SIG-M5 treated with dmso at 0.1 percent for 504 hours (cell line): Measurements from ENCODE around the gene TFB1M.
"Not testable (repeated sequence)": the region's sequence is repeated elsewhere in the genome, so short reads cannot be mapped to it uniquely, and the experiment has no call there.

Experiments
- DNase-seq: peaks from one replicate; lab custom pipeline; 2025; ENCODE audit not compliant: unreplicated experiment; lab: John Stamatoyannopoulos, UW

TFB1M gene

GRCh38 chr6:155314092-155314772 lies at the start of gene TFB1M:
Gene TFB1M, minus strand, starts transcription at chr6:155314484. Its CDS starts 56 bp downstream, at chr6:155314428.
- peak; percentile 99 for DNase-seq

- DNase-seq = not testable (repeated sequence)
These were observed 49.7 kb upstream of the TFB1M start for GRCh38 chr6:155364021-155364420.

DNA sequence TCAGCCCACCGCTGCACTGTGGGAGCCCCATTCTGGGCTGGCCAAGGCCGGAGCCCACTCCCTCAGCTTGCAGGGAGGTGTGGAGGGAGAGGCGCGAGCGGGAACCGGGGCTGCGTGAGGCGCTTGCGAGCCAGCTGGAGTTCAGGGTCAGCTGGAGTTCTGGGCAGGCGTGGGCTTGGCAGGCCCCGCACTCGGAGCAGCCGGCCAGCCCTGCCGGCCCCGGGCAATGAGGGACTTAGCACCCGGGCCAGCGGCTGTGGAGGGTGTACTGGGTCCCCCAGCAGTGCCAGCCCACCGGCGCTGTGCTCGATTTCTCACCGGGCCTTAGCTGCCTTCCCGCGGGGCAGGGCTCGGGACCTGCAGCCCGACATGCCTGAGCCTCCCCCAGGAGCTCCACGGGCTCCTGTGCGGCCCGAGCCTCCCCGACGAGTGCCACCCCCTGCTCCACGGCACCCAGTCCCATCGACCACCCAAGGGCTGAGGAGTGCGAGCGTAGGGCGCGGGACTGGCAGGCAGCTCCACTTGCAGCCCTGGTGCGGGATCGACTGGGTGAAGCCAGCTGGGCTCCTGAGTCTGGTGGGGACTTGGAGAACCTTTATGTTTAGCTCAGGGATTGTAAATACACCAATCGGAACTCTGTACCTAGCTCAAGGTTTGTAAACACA lies 48.8 kb upstream of the TFB1M start:
- not testable (repeated sequence) for DNase-seq

DNA sequence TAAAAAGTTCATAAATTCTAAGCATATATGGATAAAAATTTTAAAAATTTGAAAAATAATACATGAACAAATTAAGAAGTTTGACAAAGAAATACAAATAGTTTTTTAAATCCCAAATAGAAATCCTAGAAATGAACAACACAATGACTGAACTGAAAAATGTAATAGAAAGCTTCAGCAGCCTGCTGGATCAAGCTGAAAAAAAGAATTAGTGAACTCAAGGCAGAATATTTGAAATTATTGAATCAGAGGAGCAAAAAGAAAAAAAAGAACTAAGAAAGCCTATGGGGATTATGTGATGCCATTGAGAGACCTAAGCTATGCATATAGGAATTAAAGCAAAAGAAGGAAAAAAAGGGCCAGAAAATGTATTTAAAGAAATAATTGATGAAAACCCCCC lies 39.9 kb upstream of the TFB1M start:
- DNase-seq = no peak

DNA sequence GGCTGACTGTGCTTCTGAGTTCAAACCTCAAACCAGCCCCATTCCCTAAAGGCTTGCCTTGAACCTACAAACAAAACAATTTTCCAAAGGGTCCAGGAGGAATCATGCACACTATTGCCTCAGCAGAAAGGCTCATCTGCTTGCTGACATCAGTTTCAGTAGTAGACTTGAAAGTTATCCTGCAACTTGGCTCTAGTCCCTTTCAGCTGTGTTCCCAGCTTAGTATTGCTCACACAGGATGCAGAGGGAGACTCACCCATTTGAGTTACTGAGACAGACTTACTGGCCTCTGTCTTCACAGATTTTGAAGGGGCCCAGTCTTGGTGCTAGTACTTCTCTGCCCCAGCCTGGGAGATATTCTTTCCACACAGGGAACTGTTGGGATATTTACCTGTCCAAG lies 38.5 kb upstream of the TFB1M start:
- no peak for DNase-seq

DNA sequence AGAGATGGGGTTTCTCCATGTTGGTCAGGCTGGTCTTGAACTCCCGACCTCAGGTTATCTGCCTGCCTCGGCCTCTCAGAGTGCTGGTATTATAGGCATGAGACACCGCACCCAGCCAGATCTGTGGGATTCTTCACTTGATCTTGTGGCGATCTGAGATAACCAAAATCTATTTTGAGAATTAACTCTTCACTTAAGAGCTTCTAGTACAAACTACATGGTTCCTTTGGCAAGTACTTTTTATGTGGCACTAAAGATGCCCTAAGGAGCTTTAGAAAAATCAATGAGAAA lies 37.8 kb upstream of the TFB1M start:
- DNase-seq = no peak

- DNase-seq = no peak
These were observed 37.2 kb upstream of the TFB1M start for GRCh38 chr6:155351273-155352129.

GRCh38 chr6:155349956-155350355 lies 35.7 kb upstream of the TFB1M start:
- no peak for DNase-seq

DNA sequence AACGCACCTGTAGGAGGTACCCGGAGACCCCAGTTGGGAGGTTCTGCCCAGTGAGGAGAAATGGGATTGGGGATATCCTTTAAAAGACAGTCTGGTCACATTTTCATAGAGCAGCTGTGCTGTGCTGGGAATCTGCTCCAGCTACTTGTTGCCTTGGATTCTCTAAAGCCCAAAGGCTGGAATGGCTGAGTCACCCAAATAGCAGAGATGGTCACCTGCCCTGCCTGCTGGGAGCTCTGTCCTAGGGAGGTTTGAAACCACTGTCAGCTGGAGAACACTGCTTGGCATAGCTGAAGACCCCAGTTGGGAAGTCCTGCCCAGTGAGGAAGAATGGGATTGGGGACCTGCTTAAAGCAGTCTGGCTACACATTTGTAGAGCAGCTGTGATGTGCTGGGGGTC lies 34.8 kb upstream of the TFB1M start:
- no peak for DNase-seq

DNA sequence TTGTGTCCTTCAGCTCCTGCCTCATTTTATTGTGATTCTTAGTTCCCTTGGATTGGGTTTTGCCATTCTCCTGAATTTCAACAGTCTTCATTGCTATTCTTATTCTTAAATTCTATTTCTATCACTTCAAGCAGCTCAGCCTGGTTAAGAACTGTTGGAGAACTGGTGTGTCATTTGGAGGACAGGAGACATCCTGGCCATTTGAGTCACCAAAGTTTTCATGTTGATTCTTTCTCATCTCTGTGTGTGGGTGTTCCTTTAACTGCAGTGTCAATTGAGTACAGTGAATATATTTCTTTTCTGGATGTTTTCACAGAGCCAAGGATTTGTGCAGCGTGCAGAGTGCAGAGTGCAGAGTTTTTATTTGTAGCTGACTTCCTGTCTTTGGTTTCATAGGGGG lies 33.5 kb upstream of the TFB1M start:
- no peak for DNase-seq

DNA sequence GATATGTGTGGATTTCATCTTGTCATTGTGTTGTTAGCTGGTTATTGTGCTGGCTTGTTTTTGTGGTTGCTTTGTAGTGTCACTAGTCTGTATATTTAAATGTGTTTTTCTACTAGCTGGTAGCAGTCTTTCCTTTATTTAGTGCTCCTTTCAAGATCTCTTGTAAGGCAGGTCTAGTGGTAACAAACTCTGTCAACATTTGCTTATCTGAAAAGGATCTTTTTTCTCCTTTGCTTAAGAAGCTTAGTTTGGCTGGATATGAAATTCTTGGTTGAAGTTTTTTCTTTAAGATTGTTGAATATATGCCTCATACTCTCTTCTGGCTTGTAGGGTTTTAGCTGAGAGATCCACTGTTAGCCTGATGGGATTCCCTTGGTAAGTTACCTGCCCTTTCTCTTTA lies 32.7 kb upstream of the TFB1M start:
- DNase-seq = no peak

DNA sequence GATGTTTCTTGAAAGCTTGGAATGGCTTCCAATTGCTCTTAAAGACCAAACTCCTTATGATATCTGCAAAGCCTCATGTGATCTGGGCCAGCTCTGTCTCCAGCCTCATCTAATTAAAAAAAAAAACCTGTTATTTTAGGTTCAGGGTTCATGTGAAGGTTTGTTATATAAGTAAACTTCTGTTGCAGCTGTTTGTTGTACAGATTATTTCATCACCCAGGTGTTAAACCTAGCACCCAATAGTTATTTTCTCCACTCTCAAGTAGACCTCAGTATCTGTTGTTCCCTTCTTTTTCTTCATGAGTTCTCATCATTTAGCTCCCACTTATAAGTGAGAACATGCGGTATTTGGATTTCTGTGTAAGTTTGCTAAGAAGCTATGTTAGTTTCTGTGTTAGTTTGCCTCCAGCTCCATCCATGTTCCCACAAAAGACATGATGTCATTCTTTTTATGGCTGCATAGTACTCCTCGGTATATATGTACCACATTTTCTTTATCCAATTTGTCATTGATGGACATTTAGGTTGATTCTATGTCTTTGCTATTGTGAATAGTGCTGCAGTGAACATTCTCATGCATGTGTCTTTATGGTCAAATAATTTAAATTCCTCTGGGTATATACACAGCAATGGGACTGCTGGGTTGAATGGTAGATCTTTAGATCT lies 30.2 kb upstream of the TFB1M start:
- DNase-seq = no peak

- DNase-seq = no peak
These were observed 27.0 kb upstream of the TFB1M start for GRCh38 chr6:155341130-155341828.

DNA sequence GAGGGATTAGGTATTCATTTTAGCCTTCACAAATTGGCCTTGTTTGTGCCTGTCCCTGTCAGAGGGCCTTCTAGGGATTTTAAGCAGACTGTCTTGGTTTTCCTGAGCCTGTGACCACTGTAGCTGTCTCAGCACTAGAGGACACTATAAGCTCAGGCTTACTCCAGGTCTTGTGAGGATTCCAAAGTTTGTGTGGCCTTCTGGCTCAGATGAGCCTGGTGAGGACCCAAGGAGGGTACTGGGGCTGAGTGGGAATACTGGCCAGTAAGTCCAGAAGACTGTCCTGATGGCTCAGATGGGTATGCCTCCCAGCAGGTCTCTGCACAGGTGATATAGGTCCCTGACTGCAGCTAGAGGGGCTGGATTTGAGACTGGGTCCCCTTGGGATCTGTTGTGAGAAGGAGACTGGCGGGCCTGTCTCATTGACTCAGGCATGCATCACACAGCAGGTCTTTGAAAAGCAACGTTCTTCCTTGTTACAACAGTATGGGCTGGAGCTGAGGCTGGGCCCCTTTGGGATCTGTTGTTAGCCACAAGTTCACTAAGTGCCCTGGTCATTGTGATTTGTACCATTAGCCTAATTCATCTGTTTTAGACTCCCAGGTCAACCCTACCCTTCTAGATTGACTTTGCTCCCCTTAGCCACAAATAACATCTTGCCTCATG lies 26.3 kb upstream of the TFB1M start:
- DNase-seq = no peak

GRCh38 chr6:155339929-155340328 lies 25.6 kb upstream of the TFB1M start:
- not testable (repeated sequence) for DNase-seq

GRCh38 chr6:155338237-155338636 lies 24.0 kb upstream of the TFB1M start:
- DNase-seq = not testable (repeated sequence)

- DNase-seq = no peak
These were observed 21.0 kb upstream of the TFB1M start for GRCh38 chr6:155335265-155335664.

GRCh38 chr6:155334073-155334472 lies 19.8 kb upstream of the TFB1M start:
- not testable (repeated sequence) for DNase-seq

DNA sequence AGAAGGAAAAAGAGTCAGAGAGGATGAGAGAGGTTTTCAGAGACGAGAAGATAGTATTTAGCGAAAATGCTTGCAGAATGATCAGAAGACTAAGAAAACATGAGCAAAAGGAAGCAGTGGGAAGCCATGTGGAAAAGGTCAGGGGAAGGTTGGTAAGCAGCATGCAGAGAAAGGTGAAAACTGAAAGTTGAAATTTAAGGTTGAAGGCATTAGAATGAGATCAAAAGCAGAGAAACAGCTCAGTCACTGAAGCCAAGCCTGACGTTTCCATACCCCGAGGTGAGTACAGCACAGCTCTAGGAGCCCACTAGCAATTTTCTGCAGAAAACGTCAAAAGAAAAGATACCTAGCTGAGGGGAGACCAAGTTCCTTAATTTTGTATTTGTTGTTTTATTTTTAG lies 19.1 kb upstream of the TFB1M start:
- DNase-seq = no peak

DNA sequence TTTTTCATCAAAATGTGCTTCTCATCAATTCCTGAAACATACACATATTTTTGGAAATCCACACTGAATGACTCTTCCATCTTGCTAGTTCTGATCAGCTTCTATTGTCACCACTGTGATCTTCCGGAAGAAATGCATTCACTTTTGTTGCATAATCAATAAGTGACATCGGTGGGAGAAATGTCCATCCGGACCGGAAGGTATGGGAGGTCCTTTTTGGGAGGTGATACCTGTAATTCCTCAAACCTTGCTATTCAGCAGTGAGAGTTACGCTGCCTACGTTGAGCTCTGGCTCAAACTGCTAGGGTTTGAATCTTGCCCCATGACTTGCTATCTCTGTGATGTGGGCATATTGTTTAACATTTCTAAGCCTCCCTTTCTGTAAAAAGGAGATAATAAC lies 16.6 kb upstream of the TFB1M start:
- no peak for DNase-seq
